Measurements from ENCODE around the gene TRPV3.
"Not testable (repeated sequence)": the region's sequence is repeated elsewhere in the genome, so short reads cannot be mapped to it uniquely, and the experiment has no call there.

The TRPV3 gene

DNA sequence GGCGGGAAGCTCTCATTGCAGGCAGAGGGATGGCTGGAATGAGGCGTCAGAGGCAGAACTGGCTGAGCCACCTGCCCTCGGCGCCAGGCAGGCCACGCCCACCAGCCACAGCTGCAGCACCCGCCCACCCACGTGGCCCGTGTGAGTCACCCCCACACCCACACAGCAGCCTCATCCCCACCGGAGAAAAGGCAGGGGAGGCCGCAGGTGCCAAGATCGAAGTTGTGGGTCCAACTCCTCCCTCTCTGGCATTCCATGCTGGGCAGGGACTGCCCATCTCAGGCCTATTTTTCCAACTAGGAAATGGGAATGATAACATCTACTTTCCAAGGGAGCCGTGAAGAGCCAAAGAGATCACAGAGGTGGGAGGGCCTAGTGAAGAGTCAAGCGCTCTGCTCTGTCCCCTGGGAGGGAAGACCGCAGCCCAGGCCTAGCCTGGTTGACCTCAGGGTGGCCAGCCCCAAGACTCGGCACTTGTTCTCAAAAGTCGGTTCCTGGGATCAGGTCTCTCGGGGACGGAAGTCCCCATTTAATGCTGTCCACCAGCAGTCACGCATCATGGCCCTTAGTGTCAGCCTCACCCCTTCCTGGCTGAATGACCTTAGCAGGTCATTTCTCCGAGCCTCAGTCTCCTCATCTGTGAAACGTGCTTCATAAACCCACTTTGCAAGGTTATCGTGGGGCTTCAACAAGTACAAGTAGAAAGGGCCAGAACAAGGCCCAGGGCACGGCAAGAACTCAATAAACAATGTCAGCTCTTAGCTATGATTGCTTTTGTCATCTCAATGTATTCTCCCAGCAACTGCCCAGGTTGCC is at the start of gene TRPV3:
Gene TRPV3 (minus strand): TSS at position 45 of the 816 bp plus-strand sequence. CDS start 2,962 bp downstream, outside the sequence.
- DNase-seq: peak; percentile 28

DNA sequence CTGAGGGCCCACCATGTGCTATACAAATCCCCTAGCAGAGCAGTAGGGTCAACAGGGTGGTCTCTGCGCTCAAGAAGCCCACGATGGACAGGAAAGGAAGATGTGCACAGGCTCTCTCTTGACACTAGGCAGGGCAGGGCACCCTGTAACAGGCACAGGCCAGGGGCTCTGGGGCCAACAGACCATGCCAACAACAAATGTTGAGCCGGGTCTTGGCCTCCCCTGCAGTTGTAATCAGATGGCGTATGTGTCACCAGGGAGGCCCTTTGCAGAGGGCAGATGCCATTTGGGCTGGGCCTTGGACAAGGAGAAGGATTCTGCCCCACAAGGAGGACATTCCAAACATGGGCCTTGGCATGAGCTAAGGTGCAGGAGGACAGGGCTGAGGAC is 46.3 kb upstream of the TRPV3 start:
- DNase-seq: no peak

DNA sequence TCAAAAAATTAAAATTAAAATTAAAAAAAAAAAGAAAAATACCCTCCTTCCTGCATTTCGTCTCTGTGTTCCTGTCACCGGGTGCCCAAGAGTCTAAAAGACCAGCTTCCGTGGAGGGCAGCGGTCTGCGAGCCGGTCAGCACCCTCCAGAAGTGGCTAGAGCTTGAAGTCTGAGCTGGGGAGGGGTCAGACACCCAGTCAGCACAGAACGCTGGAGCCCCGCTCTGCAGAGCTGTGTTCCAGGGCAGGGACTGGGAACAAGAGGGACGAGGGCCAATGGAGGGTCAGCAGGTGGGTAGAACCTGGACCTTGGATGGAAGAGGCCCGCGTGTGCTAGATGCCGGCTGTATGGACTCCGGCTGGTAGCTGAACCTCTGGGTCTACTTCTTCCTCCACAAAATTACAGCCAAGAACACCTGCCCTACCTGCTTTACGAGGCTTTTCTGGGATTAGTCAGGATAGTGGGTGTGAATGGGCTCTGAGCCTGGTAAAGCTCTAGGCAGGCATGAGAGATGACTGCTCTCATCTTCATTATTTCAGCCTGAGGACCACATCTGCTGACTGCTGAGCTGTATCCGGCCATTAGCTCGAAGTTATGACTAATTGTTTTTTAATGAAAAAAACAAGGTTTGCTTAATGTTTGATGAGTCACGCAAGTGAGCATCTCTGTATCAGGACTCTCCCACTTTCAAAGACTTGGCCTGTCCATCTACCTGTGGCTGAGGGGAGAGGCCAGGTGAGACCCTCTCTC is 45.7 kb upstream of the TRPV3 start:
- DNase-seq: no peak

DNA sequence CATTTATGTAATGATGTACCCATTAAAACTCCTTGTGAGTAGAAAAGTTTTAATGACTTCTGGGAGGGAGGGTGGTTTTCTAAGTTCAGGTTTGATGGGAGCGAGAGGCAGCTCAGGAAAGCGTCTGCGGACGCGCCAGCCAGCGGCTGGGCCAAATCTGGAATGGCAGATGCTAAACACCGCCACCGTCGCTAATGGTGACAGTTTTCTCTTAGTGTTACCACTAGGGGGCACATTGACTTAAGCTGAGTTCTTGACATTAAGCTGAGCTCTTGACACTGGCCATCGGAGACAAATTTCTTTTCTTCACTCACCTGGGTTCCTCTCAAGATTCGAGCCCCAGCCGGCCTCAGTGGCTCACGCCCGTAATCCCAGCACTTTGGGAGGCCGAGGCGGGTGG is 44.9 kb upstream of the TRPV3 start:
- DNase-seq: no peak

DNA sequence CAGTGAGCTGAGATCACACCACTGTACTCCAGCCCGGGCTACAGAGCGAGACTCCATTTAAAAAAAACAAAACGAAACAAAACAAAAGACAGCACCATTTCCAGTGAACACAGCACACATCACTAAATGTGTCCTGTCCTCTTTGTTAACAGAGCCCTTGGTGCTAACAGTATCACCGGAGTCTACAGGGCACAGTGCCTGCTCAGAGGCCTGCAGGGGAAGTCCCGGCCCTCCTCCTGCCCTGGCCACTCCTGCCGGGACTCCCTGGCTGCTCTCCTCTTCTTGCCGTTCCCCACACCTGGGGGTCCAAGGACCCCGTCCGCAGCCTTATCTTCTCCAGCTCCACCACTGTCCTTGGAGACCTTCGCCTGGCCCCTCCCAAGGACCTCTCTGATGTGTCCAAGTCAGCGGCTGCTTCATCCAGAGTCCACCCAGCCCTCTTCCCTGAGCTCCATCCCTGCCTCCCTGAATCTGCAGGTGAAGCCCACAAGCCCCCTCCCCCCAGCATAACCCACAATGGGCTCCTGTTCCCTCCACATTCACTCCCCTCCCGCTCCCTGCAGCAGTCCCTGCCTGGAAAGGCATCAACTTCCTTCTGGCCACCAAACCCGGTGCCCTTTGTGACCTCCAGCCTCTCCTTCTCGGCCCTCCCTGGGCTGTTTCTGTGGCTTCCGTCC is 43.1 kb upstream of the TRPV3 start:
- DNase-seq: no peak

DNA sequence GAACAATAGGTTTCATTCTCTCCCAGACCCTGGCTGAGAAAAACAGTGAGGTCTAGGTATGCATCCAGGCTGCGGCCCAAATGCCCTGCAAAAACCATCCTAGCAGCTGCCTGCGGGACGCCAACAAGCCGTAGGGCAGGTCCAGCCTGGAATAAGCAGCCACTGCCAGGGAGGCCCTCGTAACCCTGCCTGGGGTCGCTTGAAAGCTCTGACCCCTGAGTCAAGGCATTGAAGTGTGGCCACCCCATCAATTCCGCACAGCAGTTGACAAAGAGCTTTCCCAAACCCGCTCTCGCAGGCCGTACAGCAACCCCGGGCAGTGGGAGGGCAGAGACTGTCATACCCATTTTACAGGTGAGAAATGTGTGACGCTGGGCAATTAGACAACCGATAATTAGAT is 40.5 kb upstream of the TRPV3 start:
- no peak for DNase-seq

DNA sequence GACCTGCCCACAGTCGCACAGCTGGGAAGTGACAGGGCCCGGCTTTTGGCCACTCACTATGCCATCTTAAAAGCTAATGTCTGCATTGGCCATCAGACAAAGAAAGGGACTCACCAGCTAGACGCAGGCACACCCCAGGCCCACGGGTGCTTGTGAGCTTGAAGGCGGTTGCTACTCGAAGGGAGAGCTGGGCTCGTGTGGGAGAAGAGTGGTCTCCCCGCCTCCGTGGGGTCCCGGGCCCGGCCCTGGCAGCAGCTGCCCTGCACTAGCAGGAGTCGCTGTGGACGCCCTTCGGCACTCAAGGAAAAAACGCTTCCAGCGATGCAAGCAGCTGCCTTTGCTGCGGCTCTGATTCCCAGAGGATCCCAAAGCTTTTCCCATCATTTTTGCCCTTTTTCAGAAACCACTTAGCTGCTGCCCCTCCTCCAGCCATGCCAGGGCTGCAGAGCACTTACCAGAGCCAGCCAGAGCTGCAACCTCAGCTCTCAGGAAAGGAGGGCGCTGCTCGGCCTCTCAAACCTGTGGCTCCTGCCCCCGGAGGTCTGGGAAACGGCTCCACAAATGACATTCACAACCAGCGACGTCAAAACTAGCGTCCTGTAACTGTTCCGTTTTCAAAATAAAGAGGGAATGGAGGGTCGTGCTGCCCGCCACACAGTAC is 39.3 kb upstream of the TRPV3 start:
- DNase-seq: no peak

DNA sequence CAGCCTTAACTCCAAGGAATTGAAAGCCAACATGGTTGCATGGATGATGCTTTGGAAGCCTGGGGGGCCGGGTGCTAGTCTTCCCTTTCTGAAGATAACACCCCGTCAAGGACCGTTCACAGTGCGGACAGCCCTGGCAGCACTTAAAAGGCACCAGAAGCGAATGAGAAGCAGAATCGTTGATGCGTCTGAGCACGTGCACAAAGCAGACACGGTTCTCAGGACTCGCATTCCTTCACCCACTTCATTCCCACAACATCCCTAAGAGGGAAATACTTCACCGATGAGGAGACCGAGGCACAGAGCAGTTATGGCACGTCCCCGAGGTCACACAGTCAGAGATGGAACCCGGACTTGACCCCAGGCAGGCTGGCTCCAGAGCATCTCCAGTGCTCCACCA is 37.4 kb upstream of the TRPV3 start:
- DNase-seq: no peak

DNA sequence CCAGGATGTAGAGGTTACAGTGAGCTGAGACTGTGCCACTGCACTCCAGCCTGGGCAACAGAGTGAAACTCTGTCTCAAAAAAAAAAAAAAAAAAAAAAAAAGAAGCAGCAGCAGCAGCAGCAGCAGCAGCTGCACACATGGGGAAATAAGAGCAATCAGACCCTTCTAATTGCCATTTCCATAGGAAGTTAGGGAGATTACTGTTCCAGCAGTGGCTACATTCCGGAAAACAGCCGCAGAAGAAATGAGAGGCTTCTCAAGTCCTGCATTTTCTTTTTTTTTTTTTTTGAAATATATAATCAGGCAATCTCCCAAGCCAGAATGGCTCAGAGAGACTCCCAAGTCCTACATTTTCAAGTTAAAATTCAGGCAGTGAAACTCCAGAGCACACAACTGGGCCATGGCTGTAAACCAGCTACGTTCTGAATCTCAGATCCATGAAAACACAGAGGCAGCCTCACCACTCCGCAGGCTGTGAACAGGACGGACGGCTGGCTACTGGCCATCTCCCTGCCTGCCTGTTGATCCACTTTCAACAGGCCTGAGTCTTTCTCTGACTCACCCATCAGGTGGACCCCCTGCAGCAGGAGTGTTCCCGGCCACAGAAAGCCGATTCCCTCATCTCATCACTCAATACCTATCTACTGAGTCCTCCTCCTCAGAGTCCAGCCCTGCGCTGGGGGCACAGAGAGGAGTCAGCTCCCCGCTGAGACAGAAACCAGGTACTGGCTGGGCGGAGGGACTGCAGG is 36.6 kb upstream of the TRPV3 start:
- DNase-seq: no peak

DNA sequence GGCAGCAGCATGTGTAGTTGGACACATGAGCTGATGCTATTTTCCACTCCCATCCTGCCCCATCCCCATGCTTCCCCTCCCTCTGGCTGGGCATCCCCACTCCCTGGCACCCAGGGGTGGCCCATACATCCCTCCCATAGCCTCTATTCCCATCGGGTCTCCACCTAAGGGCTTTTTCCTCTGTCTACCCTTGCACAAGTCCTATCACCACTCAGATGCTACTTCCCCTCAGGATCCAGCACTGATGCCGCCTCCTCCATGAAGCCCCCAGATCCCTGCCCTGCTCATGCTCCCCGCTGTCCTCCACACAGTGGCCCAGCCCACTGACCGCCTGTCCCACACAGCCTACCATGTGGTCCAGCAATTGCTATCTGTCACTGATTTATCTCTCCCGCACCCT is 35.8 kb upstream of the TRPV3 start:
- no peak for DNase-seq

DNA sequence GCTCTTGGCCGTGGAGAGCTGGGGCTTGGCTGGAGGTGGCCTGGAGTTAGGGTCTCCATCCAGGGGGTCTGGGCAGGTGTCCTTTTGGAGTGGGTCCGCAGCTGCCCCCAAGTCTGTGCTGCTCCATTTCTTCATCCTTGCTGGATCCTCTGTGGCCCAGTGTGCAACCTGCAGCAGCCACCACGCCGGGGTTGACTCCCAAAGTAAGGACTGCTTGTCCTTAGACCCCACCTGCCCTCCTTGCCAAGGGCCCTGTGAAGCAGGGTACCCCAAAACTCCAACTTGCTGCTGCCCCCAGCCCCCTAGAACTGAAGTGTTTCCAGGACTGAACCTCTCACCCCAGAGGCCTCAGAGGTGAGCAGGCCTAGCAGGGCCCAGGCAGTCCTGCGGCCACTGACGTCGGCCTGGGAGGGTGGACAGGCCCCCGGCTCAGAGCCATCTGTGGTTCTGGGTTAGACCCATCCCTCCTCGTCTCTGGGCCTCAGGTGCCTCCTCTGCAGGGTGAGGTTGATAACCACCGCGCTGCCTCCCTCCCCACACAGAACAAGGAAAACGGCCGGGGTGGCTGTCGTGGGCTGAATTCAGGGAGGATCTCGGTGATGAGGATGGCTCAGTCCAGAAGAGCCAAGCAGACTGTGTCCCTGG is 34.7 kb upstream of the TRPV3 start:
- no peak for DNase-seq

DNA sequence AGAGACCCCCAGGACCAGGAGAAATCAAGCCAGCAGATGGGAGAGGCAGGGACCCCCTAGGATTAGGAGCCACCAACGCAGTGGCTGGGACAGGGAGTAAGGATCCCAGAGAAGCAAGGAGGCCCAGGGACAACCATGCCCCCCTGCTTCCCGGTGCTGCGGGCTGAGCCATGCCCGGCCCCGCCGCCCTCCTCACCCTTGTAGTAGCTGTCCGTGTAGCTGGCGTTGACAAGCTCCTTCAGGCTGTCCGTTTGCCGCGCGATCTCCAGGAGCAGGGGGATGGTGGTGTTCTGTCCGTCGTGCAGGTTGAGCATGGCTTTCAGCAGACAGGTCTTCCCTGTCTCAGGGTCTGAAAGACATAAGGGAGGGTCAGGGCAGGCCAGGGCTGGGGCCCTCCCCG is 33.2 kb upstream of the TRPV3 start:
- no peak for DNase-seq

DNA sequence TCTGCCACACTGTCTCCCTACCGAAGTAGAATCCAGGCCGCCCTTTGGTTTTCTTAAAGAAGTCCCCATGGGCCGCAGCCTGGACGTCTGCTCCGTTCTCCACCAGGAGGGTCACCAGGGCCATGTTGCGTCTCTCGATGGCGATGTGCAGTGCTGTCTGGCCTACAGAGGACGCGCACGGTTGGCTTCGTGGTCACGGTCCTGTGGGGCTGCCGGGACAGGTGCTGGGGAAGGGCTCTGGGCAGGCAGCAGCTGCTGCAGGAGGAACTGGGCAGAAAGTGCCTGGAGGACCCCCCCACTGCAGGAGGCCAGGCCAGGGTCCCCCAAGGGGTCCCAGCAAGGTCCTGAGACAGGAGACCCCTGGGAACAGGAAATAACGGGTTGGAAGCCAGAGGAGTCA is 32.6 kb upstream of the TRPV3 start:
- no peak for DNase-seq

DNA sequence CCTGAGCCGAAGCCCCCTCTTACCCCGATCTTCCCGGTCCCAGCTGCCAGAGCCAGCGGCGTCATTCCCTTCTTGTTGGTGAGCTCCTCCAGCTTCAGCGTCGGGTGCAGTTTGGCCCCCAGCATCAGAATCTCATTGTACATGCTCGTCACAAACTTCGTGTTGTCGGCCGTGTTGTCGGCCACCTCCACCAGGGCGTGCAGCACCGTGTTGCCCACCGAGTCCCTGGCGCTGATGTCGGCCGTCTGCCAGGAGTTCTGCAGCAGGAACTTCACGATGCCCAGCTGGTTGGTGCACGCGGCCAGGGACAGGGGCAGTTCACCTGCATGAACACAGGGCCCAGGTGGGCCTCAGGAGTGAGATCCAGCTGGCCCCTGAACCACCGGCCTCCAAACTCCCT is 32.2 kb upstream of the TRPV3 start:
- DNase-seq: no peak

DNA sequence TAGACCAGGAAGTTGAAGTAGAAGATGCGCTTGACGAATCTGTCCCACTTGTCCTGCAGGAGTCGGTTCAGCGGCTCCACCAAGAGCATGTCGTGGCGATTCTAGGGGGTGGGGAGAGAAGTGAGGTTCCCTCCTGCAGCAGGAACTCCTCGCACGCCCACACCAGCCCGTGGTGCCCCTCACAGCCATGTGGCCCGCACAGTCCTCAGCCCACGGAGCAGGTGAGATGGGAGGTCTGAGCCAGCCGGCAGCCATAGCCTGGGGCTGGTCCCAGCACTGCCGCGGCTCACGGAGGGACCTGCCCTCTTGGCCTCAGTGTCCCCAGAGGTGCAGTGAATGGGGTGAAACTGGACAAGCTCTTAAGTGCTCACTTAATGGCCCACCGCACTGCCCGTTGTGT is 28.2 kb upstream of the TRPV3 start:
- no peak for DNase-seq

DNA sequence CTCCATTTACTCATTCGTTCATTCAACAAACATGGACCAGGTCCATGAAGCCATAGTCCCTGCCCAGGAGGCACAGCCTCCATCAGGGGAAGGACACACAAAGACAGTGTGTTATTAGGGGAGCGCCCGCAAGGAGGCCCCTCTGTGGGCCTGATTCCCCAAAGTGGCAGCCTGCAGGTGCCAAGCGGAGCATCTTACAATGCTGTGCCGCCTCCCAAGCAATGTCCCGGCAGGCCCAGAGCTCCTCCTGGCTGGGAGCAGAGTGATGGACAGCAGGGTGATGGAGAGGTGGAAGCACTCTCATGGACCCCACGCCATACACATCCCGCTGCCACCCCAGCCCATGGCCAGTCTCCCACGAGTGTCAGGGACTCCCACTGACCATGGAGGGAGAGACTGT is 25.8 kb upstream of the TRPV3 start:
- DNase-seq: no peak

DNA sequence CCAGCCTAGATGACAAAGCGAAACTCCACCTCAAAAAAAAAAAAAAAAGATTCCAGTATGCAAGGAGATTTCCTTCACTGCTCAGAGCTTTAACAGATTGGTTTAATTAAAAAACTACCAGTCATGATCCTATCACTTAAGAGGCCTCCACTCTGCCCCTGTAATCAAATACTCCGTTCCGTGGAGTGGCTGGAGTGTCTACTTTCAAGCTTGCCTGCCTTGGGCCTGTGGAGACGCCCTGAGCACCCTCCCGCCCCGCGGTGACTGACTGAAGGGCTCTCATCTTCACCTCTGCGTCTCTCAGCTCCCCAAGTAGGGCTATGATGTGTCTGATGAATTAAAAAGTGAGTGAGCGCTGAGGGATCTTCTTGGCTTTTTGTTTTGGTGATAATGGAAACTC is 25.3 kb upstream of the TRPV3 start:
- DNase-seq: no peak

DNA sequence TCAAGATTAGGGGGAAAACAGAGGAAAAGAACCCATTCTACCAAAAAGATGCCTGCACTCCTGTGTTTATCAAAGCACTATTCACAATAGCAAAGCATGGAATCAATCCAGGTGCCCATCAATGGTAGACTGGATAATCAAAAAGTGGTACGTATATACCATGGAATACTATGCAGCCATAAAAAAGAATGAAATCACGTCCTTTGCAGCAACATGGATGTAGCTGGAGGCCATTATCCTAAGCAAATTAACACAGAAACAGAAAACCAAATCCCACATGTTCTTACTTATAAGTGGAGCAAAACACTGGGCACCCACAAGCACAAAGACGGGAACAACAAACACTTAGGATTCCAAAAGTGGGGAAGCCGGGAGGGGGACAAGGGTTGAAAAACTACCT is 21.1 kb upstream of the TRPV3 start:
- DNase-seq: not testable (repeated sequence)

DNA sequence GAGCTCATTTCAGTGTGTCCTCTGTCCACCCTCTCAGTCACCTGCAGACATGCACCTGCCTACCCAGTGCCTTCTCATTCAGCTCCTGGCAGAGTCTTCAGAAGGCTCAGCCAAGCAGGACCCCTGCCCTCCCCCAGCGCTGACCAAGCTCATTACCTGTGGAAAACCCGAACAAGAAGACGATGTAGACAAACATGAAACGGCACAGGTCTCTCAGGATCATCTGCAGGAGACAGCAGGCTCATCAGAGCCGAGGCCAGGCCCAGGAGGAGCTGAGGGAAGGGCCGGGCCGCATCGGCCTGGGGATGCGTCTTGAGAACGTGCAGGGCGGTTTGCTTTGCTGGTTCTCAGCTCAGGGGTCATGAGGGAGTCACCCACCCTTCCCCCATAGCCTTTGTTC is 19.4 kb upstream of the TRPV3 start:
- DNase-seq: no peak

DNA sequence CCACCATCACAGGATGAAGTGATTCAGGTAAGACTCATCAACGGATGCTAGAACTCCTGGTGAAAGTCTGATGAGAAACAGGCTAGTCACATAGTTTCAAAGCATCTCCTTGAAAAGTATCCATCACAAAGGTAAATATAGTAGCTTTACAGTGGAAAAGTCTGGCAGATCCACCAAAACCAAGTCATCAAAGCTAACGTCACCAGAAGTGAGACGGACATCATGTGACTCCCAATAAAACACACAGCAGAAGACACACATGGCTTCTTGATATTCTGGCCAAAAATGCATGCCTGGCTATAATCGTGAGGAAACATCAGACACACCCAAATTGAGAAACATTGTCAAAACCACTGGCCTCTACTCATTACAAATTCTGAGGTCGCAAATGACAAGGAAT is 17.9 kb upstream of the TRPV3 start:
- no peak for DNase-seq

DNA sequence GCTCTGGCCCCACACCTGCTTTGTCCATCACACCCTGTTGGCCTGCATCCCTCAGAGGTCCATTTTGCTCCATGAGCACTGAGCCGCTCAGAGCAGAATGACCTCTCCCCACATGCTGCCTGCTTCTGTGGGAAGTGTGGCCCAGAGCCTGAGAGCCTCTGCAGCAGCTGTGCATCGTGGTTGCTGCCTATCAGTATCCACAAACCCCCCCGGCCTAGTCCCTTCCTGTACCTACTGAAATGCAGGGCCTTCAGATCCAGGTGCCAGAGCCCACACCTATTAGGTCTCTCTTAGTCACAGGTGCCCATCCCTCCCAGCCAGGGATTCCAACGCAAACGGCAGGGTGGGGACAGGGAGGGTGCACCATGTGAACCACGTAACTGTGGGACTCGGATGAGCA is 16.6 kb upstream of the TRPV3 start:
- no peak for DNase-seq
